Transverse colon (tissue), 4 donors: ENCODE data around the gene MED12L. TPM values are rescaled to one million over a fixed set of nuclear protein-coding genes. Genes with fewer than 3 reads are reported as not detected.

ENCODE experiments used
- DNase-seq: peaks from one replicate; pipeline ENCODE4 v3.0.0-alpha.2; 2019
- H3K27ac ChIP-seq, 4 donors: fragments of 200-600 bp; sonication (generic); 2 replicates each; pipeline ENCODE4 v1.5.1; 2016 to 2018; ENCODE audit warnings: inconsistent platforms in 4 of 4
- H3K27me3 ChIP-seq: fragments of 200-600 bp; sonication (generic); 2 replicates; pipeline ENCODE4 v1.5.1; 2017; ENCODE audit warnings: inconsistent platforms
- H3K36me3 ChIP-seq, 4 donors: fragments of 200-600 bp; sonication (generic); 2 replicates each; pipeline ENCODE4 v1.5.1; 2017 to 2019; ENCODE audit warnings: inconsistent platforms in 4 of 4
- H3K4me1 ChIP-seq, 4 donors: fragments of 200-600 bp; sonication (generic); 2 replicates each; pipeline ENCODE4 v1.5.1; 2017 to 2020; ENCODE audit warnings: inconsistent platforms in 4 of 4
- H3K4me3 ChIP-seq, 4 donors: fragments of 200-600 bp; sonication (generic); 1 replicate in 1 of 4; 2 replicates in 3 of 4; pipeline versions ENCODE4 v1.5.1 to v1.6.1; 2017 to 2019; ENCODE audit warnings: inconsistent platforms in 4 of 4
- H3K9me3 ChIP-seq, 2 donors: fragments of 200-600 bp; sonication (generic); 2 replicates each; pipeline ENCODE4 v1.5.1; 2017 to 2019; ENCODE audit warnings: inconsistent platforms in 2 of 2
- CTCF ChIP-seq, 5 experiments: fragments of 200-600 bp in 3 of 5; fragments of 450-650 bp in 2 of 5; sonication (generic) in 3 of 5; IDR thresholded peaks; 1 replicate in 2 of 5; 2 replicates in 3 of 5; pipeline ENCODE4 v1.5.1; 2016 to 2017; ENCODE audit warnings: antibody characterized with exemption in 5 of 5, inconsistent platforms in 3 of 5, mild to moderate bottlenecking in 2 of 5, moderate library complexity in 1 of 5
- EP300 ChIP-seq: sonication (generic); formaldehyde crosslinking; IDR thresholded peaks from one replicate; pipeline ENCODE4 v1.6.1; 2017; ENCODE audit warnings: antibody characterized with exemption, low read depth
- POLR2A ChIP-seq: fragments of 450-650 bp; IDR thresholded peaks from one replicate; pipeline ENCODE4 v1.6.1; 2016; ENCODE audit warnings: antibody characterized with exemption, mild to moderate bottlenecking, moderate library complexity
- POLR2AphosphoS5 ChIP-seq, 3 donors: sonication (generic); formaldehyde crosslinking; IDR thresholded peaks; one replicate each; pipeline ENCODE4 v1.6.1; 2016; ENCODE audit warnings: antibody characterized with exemption in 3 of 3
- WGBS, 2 donors: methylation state at CpG; one replicate each; pipeline ENCODE4 v1.1.5; 2018; ENCODE audit warnings: low coverage in 1 of 2; 5-methylcytosine and 5-hydroxymethylcytosine counted together
- in situ Hi-C, 4 donors: fragments of 200-750 bp; cut with MboI; loops; one replicate each; pipeline versions ENCODE4 v1.15.0 to v1.15.1; 2017; ENCODE audit warnings: low sequenced_read_pairs in 3 of 4, low pct_ligation_motif_present in 1 of 4, low pct_unique_long_range_greater_than_20kb in 1 of 4
- intact Hi-C: fragments of 100-400 bp; cut with DNase I; formaldehyde crosslinking; loops from one replicate; pipeline ENCODE4 v1.15.1; 2023; ENCODE audit warnings: low total_unique reads
- total RNA-seq, 4 donors: library from RNA; depleted of rRNA; stranded (reverse); fragments of >200 nt; gene quantifications; one replicate each; pipeline ENCODE4 v1.1.0, GENCODE V29; 2016

The MED12L gene
- total RNA-seq, 4 donors from 2014 or later: under 0.01 to 8.6 (median 0.64) TPM

DNA sequence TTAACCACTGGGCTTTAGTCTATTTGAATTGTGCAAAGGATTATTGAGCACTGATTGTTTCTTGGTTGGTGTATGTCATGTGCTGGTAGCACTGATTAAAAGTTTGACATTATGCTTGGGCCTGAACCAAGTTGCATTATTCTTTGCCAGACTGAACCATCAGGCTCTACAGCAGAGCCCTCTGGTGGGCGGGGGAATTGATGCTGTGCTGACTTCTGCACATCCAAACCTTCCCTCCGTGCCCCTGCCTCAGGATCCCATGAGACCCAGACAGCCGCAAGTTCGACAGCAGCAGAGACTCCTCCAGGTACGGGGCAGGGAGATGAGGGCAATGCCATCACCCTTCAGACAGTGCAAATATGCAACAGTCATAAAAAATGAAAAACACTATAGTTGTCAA lies 327.5 kb downstream of the MED12L start:
- Histone ChIP-seq H3K4me3 (no peak overlapping the region), H3K27me3 (no peaks in the 10 kb centered on the region), H3K27ac (no peak overlapping the region), H3K36me3 (no peaks in the 10 kb centered on the region), H3K4me1 (no peaks in the 10 kb centered on the region), H3K9me3 (no peaks in the 10 kb centered on the region)
- in situ Hi-C loops: no loop called here
- TF ChIP-seq POLR2AphosphoS5 (IDR thresholded peaks at IDR 0.05) (no peak), CTCF (IDR thresholded peaks at IDR 0.05) (no peak), EP300 (no peak), POLR2A (no peak)
- 89% methylated on average over 5 of the region's 5 CpGs; no CpG with 5 or more reads in 1 of the 2 donors for WGBS, 2 donors
- intact Hi-C loops: no loop called here
- no peak for DNase-seq

DNA sequence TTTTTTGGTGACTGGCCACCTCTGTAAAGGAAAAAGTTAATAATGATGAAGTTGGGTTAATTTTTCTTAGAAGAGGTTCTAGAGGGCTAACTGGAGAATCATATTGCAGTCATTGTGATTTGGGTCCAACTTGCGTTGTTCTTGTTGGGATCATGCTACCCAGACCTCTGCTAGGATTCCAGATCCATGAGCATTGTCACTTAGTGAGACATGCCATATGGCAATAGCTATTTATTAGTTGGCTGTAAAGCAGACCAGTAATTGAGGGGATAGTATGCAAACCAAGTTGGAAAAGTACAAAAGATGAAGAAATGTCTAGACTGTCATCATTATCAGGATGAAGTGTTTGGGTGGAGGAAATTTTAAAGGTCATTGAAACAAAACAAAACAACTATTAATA lies 329.8 kb downstream of the MED12L start:
- intact Hi-C loops: no loop called here
- H3K4me1 ChIP-seq: no peaks in the 10 kb centered on the region
- TF ChIP-seq POLR2AphosphoS5 (IDR thresholded peaks at IDR 0.05) (no peak), CTCF (IDR thresholded peaks at IDR 0.05) (no peak), POLR2A (no peak), EP300 (no peak)
- no peak overlapping the region for H3K4me3 ChIP-seq
- no peaks in the 10 kb centered on the region for H3K27me3 ChIP-seq
- WGBS, 2 donors: 33 to 50% methylated on average over 1 of the region's 1 CpG
- DNase-seq: no peak
- H3K36me3 ChIP-seq: no peaks in the 10 kb centered on the region
- in situ Hi-C loops: no loop called here
- no peak overlapping the region for H3K27ac ChIP-seq
- no peaks in the 10 kb centered on the region for H3K9me3 ChIP-seq

- Histone ChIP-seq H3K36me3 (no peaks in the 10 kb centered on the region), H3K27me3 (no peaks in the 10 kb centered on the region), H3K4me3 (no peak overlapping the region), H3K9me3 (no peaks in the 10 kb centered on the region), H3K27ac (no peak overlapping the region), H3K4me1 (no peaks in the 10 kb centered on the region)
- WGBS, 2 donors: 81 to 87% methylated on average over 3 to 6 of the region's 6 CpGs
- TF ChIP-seq CTCF (IDR thresholded peaks at IDR 0.05) (no peak), EP300 (no peak), POLR2AphosphoS5 (IDR thresholded peaks at IDR 0.05) (no peak), POLR2A (no peak)
- no peak for DNase-seq
- intact Hi-C loops (no loop called here), in situ Hi-C loops (no loop called here)
Observed at GRCh38 chr3:151419806-151420205, 334.3 kb downstream of the MED12L start.

DNA sequence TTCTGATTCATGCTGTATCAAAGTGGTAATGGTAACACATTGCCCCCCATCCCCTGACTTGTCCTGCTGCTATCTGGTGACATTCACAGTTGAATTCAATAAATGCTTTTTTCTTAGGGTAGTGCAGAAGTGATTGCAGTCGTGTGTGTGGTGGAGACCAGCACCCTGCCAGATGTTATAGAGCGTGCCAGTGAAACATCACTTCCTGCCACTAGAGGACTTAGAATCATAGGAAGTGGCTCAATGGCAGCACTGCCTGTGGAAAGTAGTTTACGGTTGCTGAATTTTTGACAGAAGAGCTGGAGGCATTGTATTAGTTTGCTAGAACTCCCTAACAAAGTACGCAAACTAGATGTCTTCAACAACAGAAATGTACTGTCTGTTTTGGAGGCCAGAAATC lies 336.5 kb downstream of the MED12L start:
- 86 to 90% methylated on average over 4 of the region's 4 CpGs for WGBS, 2 donors
- H3K27me3 ChIP-seq: no peaks in the 10 kb centered on the region
- TF ChIP-seq POLR2A (no peak), EP300 (no peak), POLR2AphosphoS5 (IDR thresholded peaks at IDR 0.05) (no peak), CTCF (IDR thresholded peaks at IDR 0.05) (no peak)
- no peaks in the 10 kb centered on the region for H3K36me3 ChIP-seq
- in situ Hi-C loops: no loop called here
- H3K27ac ChIP-seq: no peak overlapping the region
- H3K4me1 ChIP-seq: no peaks in the 10 kb centered on the region
- no peak for DNase-seq
- intact Hi-C loops: no loop called here
- no peak overlapping the region for H3K4me3 ChIP-seq
- H3K9me3 ChIP-seq: no peaks in the 10 kb centered on the region
